ENCODE results near the gene DBR1.

DNA sequence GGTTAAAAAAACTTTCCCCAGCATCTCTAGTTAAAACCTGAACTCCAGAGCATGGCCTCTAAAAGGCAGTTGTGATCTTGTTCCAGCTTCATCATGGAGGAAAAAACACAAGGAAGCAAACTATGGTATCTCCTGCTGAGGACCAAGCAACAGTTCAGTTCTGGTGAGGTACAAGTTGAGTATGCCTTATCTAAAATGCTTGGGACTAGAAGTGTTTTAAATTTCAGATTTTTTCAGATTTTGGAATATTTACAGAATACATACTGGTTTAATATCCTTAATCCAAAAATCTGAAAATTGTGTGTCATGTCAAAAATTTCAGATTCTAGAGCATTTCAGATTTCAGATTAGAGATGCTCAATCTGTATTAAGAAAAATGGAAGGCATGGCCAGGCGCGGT lies 9.7 kb downstream of the DBR1 start:
- no peak for TF ChIP-seq JUND (IDR thresholded peaks at IDR 0.05; ENCODE audit: borderline replicate concordance, low read depth, low read length)
- TF ChIP-seq JUND (tag; IDR thresholded peaks at IDR 0.05; ENCODE audit: borderline replicate concordance, low read depth, low read length), result no peak
- no peak for TF ChIP-seq POLR2A (conservative IDR thresholded peaks at IDR 0.05)
- TF ChIP-seq EGR1 (conservative IDR thresholded peaks at IDR 0.05), result no peak
- TF ChIP-seq RNF2 (IDR thresholded peaks at IDR 0.05), result no peak
- TF ChIP-seq EZH2 (IDR thresholded peaks at IDR 0.05; ENCODE audit: borderline replicate concordance, low read depth, low read length), result no peak
- TF ChIP-seq, protein P1, sequence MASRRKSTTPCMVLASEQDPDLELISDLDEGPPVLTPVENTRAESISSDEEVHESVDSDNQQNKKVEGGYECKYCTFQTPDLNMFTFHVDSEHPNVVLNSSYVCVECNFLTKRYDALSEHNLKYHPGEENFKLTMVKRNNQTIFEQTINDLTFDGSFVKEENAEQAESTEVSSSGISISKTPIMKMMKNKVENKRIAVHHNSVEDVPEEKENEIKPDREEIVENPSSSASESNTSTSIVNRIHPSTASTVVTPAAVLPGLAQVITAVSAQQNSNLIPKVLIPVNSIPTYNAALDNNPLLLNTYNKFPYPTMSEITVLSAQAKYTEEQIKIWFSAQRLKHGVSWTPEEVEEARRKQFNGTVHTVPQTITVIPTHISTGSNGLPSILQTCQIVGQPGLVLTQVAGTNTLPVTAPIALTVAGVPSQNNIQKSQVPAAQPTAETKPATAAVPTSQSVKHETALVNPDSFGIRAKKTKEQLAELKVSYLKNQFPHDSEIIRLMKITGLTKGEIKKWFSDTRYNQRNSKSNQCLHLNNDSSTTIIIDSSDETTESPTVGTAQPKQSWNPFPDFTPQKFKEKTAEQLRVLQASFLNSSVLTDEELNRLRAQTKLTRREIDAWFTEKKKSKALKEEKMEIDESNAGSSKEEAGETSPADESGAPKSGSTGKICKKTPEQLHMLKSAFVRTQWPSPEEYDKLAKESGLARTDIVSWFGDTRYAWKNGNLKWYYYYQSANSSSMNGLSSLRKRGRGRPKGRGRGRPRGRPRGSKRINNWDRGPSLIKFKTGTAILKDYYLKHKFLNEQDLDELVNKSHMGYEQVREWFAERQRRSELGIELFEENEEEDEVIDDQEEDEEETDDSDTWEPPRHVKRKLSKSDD (conservative IDR thresholded peaks at IDR 0.05; ENCODE audit: low read length), result no peak
- TF ChIP-seq ZNF133 (CRISPR knock-in tag; IDR thresholded peaks at IDR 0.05), result no peak
- no peak for TF ChIP-seq ELF4 (CRISPR knock-in tag; IDR thresholded peaks at IDR 0.05)

Data from K562 (cell line).